ENCODE results near the gene DDX1.

GRCh38 chr2:15655123-15655887 lies 63.6 kb downstream of the DDX1 start:
- no peak for TF ChIP-seq GATA2 (IDR thresholded peaks at IDR 0.05; ENCODE audit: low read depth, low read length)
- no peak for TF ChIP-seq GATA3 (IDR thresholded peaks at IDR 0.05; ENCODE audit: low read depth, low read length)

All from SH-SY5Y (cell line).